Activated CD4-positive, alpha-beta T cell treated with anti-CD3 and anti-CD28 coated beads, Interleukin-2, amount 50 U/mL, for 4 hours (primary cell): ENCODE results near the gene ANO1.

Experiments used
- DNase-seq, 2 experiments: peaks; one replicate each; pipeline ENCODE4 v3.0.0-alpha.2; 2020

ANO1 gene

GRCh38 chr11:70220920-70221319 is 142.8 kb downstream of the ANO1 start:
- no peak for DNase-seq

- no peak for DNase-seq
Measured at GRCh38 chr11:70225681-70226177, 147.6 kb downstream of the ANO1 start.

- no peak for DNase-seq
Measured at GRCh38 chr11:70226183-70226582, 148.1 kb downstream of the ANO1 start.

- no peak for DNase-seq
Measured at GRCh38 chr11:70226967-70227366, 148.8 kb downstream of the ANO1 start.

- DNase-seq, result no peak
Measured at GRCh38 chr11:70229737-70230136, 151.6 kb downstream of the ANO1 start.

- DNase-seq, result no peak
Measured at GRCh38 chr11:70230151-70230839, 152.2 kb downstream of the ANO1 start.

- DNase-seq, result no peak
Measured at GRCh38 chr11:70230840-70231710, 153.0 kb downstream of the ANO1 start.

- DNase-seq, result no peak
Measured at GRCh38 chr11:70233034-70233433, 154.9 kb downstream of the ANO1 start.

- DNase-seq, result no peak
Measured at GRCh38 chr11:70233511-70233934, 155.4 kb downstream of the ANO1 start.

- DNase-seq, result no peak
Measured at GRCh38 chr11:70233962-70234361, 155.8 kb downstream of the ANO1 start.
